HG03064 (cell line): Measurements from ENCODE around the gene TBC1D5.
"Not testable (repeated sequence)": the region's sequence is repeated elsewhere in the genome, so short reads cannot be mapped to it uniquely, and the experiment has no call there.

Experiments used
- ATAC-seq: cut with Tn5 transposase; IDR thresholded peaks from one replicate; pipeline ENCODE4 v1.9.1; 2021; ENCODE audit warnings: low read depth; ENCODE audit not compliant: unreplicated experiment

TBC1D5 gene

GRCh38 chr3:17431004-17431403 lies 311.4 kb downstream of the TBC1D5 start:
- ATAC-seq, result no peak

DNA sequence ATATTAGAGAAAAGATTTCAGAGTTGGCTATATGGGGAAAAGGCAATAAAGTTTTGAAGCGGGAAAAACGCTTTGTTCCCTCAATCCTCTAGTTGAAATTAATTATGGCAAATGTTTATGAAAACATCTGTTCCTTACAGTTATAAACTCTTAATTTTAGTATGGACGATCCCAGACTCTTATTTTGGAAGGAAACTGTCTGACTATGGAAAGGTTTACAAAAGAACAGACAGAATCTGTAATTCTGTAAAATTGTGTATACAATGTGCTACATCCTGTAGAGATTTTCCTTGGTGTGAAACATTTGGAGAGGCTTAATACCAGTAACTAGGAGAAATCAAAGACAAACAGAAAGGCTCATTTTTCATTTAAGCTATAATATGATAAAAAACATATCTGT lies 311.8 kb downstream of the TBC1D5 start:
- no peak for ATAC-seq

- peak; percentile 63 for ATAC-seq
These were observed 318.5 kb downstream of the TBC1D5 start for GRCh38 chr3:17423786-17424536.

DNA sequence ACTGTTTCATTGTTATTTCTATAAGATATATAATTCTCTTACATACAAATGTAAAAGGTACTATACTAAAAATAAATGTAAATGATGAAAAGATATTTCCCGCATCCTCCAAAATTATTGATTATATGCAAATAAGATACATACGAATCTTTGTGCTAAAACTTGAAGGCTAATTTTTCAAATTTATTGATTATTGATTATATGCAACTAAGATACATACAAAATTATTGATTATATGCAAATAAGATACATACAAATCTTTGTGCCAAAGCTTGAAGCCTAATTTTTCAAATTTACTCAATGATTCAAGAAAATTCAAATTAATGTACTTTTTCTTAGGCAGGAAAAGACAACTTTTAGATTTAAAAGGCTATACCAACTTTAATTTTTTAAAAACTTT lies 319.8 kb downstream of the TBC1D5 start:
- no peak for ATAC-seq

- no peak for ATAC-seq
These were observed 321.8 kb downstream of the TBC1D5 start for GRCh38 chr3:17420668-17421067.

DNA sequence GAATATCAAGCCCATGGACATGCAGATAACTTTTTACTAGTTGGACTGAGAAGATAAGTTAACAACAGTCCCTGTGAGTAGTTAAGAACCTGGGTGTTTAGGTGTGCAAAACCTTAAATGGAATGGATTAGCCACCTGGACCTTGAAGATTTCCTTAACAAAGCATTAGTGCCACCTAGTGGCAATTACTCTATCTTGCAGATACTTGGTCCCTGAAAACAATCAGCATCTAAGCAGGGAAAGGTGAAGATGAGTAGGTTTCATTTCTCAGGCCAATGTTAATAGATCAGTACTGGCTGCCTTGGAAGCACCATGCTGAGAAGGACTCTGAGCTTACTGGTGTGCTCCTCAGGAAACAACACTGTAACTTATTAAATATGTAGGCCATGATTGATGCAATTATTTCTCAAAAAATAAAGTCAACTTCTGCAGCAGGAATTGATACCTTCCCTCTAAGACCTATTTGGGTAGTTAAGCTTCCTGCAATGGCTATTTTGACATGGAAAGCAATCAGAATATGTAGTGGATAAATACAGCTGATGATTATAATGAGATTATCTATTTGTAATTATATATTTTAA lies 329.4 kb downstream of the TBC1D5 start:
- peak; percentile 84 for ATAC-seq

DNA sequence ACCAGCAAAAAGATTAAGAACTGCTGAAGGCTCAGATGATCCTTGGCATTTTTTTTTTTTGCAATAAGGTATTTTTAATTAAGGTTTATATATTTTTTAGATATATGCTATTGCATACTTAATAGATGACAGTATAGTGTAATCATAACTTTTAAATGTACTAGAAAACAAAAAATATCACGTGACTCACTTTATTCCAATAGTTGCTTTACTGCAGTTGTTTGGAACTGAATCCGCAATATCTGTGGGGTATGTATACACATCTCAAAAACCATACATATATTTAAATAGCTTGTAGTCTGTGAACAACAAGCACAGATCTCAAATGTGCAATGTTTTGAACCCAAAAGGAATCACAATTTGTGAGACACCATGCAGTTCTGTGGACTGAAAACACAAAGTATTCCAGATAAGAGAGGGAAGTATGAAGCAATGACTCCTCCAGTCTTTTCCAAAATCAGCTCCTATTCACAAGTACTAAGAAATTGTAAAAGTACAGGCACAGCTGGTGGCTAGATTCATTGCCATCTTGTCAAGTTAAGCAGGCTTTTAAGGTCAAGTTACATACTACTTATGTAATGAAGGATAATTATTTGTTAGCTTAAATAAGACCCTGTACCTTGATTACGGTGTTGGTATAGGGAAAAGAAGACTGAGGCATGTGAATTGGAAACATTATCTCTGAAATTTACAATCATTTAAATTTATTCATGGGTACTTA lies 331.1 kb downstream of the TBC1D5 start:
- ATAC-seq, result no peak

DNA sequence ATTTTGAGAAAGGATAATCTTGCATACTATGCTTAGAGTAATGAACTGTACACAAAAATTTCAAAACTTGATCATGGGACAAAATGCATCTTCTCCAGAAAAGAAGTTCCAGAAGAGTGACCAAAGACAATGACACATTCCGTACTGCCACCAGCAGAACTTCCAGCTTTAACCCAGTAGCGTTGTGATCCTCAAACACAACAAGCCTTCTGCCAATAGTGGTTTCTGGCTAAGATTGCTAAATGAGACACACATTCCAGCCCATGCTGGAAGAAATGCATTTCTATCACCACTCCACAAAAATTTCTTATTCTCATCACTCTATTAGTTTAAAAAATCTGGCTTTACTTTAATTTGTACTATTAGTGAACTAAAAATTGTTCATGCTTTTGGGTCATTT lies 334.9 kb downstream of the TBC1D5 start:
- ATAC-seq, result no peak

GRCh38 chr3:17404548-17404947 lies 337.9 kb downstream of the TBC1D5 start:
- ATAC-seq, result no peak

DNA sequence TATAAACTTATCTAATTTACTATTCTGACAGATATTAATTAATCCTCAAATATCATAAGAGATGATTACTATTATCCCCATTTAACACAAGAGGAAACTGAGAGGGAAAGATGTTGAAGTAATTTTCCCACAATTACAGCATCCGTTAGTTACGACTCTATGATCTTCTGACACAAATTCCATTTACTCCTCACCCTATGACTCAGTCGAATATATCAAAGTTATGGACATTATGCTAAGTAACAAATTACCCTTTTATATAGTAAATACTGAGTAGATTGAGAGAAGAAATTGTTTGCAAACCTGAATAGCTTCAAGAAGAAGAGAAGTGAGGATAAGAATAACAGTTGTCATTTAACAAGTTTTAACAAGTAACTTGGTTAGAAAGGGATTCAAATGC lies 340.0 kb downstream of the TBC1D5 start:
- no peak for ATAC-seq

GRCh38 chr3:17401912-17402311 lies 340.5 kb downstream of the TBC1D5 start:
- no peak for ATAC-seq

DNA sequence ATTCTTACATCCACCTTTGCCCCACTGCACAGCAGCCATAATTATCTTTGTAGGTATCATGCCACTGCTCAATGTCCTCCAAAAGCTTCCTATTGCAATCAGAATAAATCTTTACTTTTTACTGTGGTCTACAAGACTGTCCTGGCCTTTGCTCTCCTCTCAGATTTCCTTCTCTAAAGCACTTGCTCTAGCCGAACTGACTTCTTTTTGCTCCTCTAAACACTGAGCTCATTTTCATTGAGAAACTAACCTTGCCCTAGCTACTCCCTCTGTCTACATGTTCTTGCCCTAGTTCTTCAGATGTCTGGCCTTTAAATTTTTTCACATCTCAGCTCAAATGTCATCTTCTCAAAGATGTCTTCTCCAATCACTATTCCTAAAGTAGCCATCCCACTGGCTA lies 342.8 kb downstream of the TBC1D5 start:
- peak; percentile 39 for ATAC-seq

DNA sequence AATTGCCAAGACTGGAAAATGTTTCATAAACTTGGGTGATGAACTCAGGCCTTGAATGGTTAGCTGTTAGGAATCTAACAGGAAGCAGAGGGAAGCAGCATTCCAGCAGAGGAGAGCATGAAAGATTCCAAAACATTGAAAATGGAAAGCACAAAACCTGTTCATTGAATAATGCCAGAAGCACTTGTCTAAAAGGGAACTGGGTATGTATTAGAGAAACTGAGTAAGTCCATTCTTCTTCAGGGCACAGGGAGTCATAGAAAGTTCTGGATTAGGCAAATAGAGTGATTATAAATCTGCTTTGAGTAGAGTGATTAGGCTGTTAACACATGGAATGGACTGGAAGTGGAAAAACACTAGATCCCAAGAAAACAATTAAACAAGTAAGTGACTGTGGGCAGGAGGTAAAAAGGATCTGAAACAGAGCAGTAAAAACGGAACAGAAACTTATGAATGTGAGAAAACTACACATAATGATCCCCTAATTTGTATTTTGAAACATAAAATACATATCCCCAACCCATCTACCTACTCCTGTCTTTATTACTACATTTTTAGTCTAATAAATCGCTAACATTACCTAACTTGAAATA lies 343.4 kb downstream of the TBC1D5 start:
- ATAC-seq, result peak; percentile 96

- no peak for ATAC-seq
These were observed 346.4 kb downstream of the TBC1D5 start for GRCh38 chr3:17396036-17396435.

DNA sequence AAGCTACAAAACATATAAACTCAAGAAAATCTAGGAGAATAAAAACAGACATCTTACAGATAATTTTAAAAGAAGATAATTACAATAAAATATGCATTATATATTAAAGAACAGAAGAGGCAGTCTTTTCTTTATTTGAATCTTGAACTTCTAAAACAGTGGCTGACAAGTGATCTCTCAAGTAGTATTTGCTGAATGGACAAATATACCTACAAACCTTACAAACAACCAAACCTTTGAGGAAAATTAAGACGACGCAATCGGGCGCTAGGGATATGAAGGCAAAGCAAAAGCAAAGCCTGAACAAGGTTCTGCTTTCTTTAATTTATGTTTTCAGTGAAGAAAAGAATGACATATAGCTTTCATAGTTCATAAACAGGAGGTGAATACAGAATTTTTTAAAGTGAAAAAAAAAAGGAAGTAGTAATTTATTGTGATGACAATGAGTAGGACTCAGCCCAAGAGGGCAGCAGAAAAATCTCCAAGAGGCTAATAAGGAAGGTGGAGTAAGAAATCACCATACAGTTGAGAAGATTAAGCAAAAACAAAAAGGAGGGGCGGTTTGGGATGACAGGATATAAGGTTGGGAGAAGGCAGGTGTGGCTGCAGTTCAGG lies 347.8 kb downstream of the TBC1D5 start:
- ATAC-seq, result no peak

- ATAC-seq, result not testable (repeated sequence)
These were observed 349.9 kb downstream of the TBC1D5 start for GRCh38 chr3:17392516-17392915.

GRCh38 chr3:17390785-17391184 lies 351.6 kb downstream of the TBC1D5 start:
- no peak for ATAC-seq

- ATAC-seq, result no peak
These were observed 355.3 kb downstream of the TBC1D5 start for GRCh38 chr3:17387108-17387507.

GRCh38 chr3:17386432-17386831 lies 356.0 kb downstream of the TBC1D5 start:
- no peak for ATAC-seq

- no peak for ATAC-seq
These were observed 357.7 kb downstream of the TBC1D5 start for GRCh38 chr3:17384567-17385296.
